Stimulated activated CD4-positive, alpha-beta T cell treated with anti-CD3 and anti-CD28 coated beads, Interleukin-2, amount 100 ng/mL, for 4 hours (primary cell): Measurements from ENCODE around the gene UNC80.

Experiments
- DNase-seq: peaks from one replicate; pipeline ENCODE4 v3.0.0-alpha.2; 2020; ENCODE audit warnings: low read depth

UNC80 gene

DNA sequence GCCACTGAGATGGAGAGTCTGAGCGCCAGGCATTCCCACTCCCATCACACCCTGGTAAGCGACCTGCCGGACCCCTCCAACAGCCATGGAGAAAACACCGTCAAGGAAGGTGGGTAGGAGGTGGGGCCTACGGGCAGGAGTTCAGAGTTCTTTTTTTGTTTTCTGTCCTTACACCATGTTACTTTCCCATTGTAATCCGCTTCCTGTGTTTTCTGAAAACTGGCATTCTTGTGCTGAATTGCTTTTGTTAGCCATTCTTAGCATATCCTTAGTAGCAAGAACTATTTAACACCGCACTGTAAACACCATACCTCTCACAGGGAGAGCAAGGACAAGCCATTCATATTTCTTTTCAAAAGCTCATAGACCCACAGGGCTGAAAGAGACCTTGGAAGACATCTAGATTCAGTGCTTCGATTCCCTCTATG lies 46.2 kb downstream of the UNC80 start:
- DNase-seq: no peak

GRCh38 chr2:209818939-209819338 lies 47.3 kb downstream of the UNC80 start:
- DNase-seq: no peak

- no peak for DNase-seq
Measured at GRCh38 chr2:209821806-209822205, 50.2 kb downstream of the UNC80 start.

DNA sequence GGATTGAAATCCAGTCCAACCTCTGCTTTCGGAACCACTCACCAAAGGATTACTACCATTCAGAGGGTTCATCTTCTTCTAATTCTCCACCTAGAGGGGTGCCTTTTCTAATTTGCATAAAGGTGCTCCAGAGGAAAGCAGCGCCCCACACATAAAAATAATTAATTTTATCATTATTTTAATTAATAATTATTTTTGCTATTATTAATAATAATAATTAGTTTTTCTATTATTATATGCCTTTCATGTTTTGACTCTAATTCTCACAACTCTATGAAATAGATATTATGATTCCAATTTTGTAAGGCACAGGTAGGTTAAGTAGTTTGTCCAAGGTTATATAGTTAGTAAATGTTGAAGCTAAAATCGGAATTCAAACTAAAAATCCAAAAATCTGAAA lies 51.9 kb downstream of the UNC80 start:
- no peak for DNase-seq

DNA sequence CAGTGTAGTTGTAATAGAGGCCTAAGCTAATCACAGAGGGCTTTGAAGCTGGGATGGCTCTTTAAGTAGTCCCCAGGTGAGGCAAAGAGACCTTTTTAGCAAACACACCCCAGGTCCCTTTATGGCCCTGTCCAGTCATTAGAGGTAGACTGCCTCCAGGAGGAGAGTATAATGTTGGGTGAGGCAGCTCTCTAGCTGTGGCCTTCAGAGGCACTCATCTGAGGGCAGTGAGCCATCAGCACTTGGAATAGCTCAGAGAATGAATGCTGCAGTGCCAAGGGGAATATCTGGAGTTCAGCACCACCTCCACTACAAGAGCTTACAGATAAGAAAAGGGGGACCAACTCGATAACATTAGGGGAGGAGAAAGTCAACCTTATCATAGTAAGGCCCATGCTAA lies 52.8 kb downstream of the UNC80 start:
- DNase-seq: no peak

- no peak for DNase-seq
Measured at GRCh38 chr2:209830722-209831465, 59.3 kb downstream of the UNC80 start.

DNA sequence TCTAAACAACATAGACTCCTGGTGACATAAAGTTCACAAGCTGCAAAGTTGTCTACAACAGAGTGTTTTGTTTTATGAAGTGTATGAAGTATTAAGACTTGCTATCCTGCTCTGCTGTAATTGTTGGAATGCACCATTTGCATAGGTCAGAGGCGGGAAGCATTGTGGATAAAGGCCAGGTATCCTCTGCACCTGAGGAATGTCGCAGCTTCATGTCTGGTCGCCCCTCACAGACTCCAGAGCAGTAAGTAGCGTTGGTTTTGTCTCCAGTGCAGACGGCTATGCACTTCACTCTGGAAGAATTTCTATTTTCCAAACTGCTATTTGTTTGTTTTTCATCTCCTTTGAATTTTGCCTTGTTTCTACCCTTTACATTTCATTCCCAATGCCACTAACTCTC lies 63.1 kb downstream of the UNC80 start:
- no peak for DNase-seq

- no peak for DNase-seq
Measured at GRCh38 chr2:209840434-209840833, 68.8 kb downstream of the UNC80 start.

DNA sequence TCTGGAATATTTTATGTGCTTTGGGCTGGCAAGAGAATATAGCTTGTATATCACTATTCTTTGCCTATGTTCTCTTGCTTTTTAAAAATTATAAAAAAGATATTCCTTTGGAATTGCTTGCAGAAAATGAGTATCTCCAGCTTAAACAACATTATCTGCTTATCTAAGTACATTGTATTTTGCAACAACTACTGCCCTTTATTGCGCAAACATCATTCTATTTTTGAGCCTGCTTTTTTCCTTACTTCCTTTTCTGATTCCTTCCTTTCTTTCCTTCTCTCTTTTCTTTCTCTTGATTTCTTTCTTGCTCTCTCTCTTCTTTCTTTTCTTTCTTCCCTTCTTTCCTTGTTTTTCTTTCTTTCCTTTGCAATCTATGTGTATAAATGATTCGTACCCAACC lies 74.0 kb downstream of the UNC80 start:
- no peak for DNase-seq

DNA sequence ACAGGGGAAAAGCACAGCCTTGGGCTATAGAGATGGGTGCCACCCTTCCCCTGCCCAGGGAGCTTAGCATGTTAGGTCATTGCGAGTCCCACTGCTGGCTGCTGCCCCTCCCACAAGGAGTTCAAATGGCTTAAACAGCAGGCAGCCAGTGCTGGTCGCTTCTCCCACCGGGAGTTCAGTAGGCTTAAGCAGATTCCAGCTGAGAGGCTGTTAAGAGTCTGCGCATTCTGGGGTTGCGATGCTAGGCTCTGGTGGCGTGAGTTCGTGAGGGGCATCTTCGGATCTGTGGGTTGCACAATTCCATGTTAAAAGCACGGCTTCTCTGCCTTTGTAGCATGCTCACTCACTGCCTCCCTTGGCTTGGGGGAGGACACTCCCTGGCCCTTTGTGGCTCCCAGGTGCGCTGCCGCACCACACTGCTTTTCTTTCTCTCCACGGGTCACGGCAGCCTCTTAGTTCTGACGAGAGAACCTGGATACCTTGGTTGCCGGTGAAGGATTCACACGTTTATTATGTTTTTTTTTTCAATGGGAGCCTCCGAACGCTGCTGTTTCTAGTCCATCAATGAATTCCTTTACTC lies 93.2 kb downstream of the UNC80 start:
- no peak for DNase-seq

DNA sequence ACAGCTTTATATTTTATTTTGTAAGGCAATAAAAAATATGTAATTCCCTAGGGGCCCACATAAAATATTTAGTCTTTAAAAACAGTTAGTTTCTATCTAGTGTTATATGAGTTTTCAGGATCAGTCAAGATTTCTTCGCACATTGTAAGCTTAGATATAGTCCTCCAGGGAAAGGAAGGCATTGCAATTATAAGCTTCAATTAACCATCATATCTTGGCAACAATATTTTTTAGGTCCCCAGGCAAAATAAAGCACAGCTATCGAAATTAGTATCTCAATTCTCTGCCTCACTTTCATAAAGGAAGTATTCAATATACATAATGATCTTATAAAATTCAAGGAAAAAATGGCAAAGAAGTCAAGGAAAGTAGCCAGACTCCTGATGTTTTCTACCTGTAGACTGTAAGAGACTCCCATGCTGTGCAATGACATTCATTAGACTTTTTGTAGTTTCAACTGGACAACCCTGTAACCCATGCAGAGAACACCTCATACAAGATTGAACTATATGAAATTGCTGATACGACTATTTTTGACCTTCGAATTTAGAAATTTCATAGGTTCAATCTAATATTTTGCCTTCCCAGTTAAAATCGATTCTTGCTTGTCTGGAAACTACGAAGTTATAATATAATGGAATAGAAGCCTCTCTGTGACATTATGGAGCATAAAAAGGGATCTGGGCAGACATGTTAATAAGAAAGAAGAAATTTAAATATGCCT lies 96.8 kb downstream of the UNC80 start:
- no peak for DNase-seq

DNA sequence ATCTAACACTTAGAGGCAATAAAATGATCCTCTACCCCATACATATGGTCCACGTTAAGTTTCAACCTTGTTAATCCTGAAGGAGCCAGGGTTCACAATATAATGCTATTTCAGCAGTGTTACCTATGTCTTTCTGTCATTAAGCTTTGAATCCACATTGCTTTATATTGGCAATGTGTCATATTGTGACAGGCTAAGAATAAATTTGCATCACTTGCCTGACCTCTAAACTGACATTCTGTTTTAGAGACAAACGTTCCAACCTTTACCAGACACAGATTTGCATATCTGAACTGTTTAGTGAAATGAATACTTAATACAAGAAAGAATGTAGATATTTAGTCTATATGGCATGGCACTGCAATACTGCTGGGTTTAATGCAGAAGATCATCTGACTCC lies 98.4 kb downstream of the UNC80 start:
- DNase-seq: no peak

DNA sequence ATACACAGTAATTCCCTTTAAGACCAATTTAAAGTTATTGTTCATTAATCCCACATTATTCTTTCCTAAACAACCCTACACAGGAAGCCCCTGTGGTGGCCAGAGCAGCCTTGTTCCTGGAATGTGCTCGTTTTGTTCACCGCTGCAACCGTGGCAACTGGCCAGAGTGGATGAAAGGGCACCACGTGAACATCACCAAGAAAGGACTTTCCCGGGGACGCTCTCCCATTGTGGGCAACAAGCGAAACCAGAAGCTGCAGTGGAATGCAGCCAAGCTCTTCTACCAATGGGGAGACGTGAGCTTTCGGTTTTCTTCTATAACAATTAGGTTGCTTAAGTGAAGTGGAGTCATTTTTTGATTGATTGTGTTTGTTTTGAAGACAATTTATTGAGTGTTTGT lies 101.0 kb downstream of the UNC80 start:
- no peak for DNase-seq

GRCh38 chr2:209875270-209875669 lies 103.6 kb downstream of the UNC80 start:
- DNase-seq: no peak

DNA sequence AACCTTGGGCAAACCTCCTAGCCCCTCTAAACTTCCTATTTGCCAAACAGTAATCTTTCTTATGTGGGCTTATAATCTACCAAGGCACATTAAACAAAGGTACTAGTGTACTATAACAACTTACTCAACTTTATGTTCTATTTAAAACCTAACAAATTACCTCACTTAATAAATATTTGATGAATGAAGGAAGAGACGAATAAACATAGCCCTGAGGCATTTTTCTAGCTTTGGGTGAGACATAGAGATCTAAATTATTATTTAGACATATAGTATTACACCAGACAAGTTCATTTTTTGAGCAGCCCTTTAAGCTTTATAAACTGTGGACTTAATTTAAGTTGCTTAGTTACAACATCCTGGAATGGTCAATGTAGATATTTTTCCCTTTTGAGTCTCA lies 104.6 kb downstream of the UNC80 start:
- no peak for DNase-seq

DNA sequence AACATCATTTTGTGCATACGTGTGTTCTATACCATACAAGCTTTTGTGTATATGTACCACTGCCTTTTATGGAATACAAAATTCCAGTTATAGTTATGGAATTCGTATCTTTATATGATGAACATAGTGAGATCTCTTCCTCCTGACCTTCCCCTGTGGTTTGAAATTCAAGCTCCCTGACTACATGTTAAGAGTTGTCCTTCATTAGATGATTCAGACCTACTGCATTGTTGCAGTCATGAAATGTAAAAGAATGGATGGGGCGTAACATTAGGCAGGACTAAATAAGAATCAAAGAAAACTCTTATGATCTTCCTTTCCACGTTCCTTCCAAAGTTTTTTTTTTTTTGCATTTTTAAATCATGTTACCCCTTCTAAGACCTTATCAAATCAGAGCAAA lies 107.1 kb downstream of the UNC80 start:
- DNase-seq: no peak

GRCh38 chr2:209900638-209901037 lies 129.0 kb downstream of the UNC80 start:
- no peak for DNase-seq

DNA sequence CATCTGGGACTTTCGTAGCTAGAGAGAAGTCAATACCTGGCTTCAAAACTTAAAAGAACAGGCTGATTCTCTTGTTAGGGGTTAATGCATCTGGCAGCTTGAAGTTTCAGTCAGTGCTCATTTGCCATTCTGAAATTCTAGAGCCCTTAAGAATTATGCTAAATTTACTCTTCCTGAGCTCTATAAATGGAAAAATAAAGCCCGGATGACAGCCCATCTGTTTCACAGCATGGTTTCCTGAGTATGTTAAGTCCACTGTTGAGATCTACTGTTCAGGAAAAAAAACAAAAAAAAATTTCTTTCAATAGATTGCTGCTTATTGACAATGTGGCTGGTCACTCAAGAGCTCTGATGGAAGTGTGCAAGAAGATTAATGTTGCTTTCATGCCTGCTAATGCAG lies 129.5 kb downstream of the UNC80 start:
- DNase-seq: no peak

GRCh38 chr2:209905691-209906090 lies 134.1 kb downstream of the UNC80 start:
- DNase-seq: no peak

- DNase-seq: no peak
Measured at GRCh38 chr2:209907746-209908145, 136.1 kb downstream of the UNC80 start.

DNA sequence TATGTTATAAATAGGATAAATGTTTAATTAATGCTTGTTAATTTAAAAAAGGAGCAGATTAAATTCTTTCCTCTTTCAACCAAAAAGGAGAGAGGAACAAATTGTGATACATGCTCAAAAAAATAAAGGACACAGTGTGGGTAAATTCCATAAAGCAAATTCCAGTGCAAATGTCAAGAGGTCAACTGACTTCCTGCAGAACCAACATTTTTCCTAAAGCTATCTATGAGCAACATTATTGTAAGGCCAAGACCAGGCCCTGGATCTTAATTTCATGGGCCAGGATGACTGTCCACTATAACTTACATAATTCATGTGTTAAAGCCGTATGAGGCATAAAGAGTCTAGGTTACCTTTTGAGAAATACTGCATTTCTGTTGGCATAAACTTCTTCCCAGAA lies 136.9 kb downstream of the UNC80 start:
- no peak for DNase-seq

DNA sequence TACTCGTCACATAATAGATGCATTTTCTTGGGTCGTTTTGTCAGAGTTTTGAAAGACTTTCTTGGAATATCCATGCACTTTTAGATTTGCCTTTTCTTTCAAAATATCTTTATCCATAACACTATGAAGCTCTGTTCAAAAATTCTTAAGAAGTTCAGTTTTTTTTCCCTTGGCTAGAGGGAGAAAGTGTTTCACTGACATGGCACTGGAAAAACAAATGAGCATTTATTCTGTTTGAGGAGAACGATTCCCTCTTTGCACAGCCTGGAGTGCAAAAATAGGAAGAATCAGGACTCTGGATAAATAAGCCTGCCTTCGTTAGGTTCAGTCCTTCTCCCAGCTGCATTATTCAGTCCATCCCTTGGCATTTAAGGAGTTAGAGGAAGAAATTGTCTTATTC lies 139.9 kb downstream of the UNC80 start:
- DNase-seq: no peak

- no peak for DNase-seq
Measured at GRCh38 chr2:209913786-209914345, 142.2 kb downstream of the UNC80 start.
